Natural killer cell (primary cell): ENCODE results near the gene ADH4. TPM values are rescaled to one million over a fixed set of nuclear protein-coding genes. Genes with fewer than 3 reads are reported as not detected.

Experiments used
- ATAC-seq, 3 donors: fragments of 150-1000 bp in 2 of 3; fragments of 200-7000 bp in 1 of 3; cut with Tn5 transposase; 1 replicate in 1 of 3; 2 replicates in 2 of 3; pipeline ENCODE4 v1.10.0; 2021; ENCODE audit warnings: mild to moderate bottlenecking in 2 of 3, moderate library complexity in 2 of 3
- DNase-seq, 2 donors: peaks; one replicate each; pipeline versions ENCODE4 v3.0.0 to v3.0.0-alpha.2; 2013 to 2021; ENCODE audit warnings: mixed read lengths in 1 of 2
- H3K27ac ChIP-seq: one replicate; pipeline ENCODE4 v1.5.1; 2013; ENCODE audit warnings: mild to moderate bottlenecking, low read length
- H3K27me3 ChIP-seq: one replicate; pipeline ENCODE4 v1.6.1; 2013; ENCODE audit warnings: low read length; ENCODE audit not compliant: control insufficient read depth, insufficient read depth
- H3K36me3 ChIP-seq: one replicate; pipeline ENCODE4 v1.6.1; 2013; ENCODE audit warnings: low read length; ENCODE audit not compliant: control insufficient read depth, insufficient read depth
- H3K4me1 ChIP-seq: one replicate; pipeline ENCODE4 v1.6.1; 2013; ENCODE audit warnings: low read length; ENCODE audit not compliant: control insufficient read depth, insufficient read depth
- H3K4me3 ChIP-seq: one replicate; pipeline ENCODE4 v1.5.1; 2013; ENCODE audit warnings: low read length
- H3K9me3 ChIP-seq: one replicate; pipeline ENCODE4 v1.6.1; 2013; ENCODE audit warnings: low read length; ENCODE audit not compliant: control insufficient read depth, insufficient read depth
- H3K27ac Mint-ChIP-seq, 2 donors: one replicate each; pipeline ENCODE4 v1.8.0; 2022; ENCODE audit warnings: mild to moderate bottlenecking in 2 of 2, mixed read lengths in 2 of 2, moderate library complexity in 1 of 2
- H3K27me3 Mint-ChIP-seq, 2 donors: one replicate each; pipeline ENCODE4 v1.8.0; 2022; ENCODE audit warnings: low read depth in 2 of 2, mixed read lengths in 2 of 2
- H3K36me3 Mint-ChIP-seq: one replicate; pipeline ENCODE4 v1.8.0; 2022; ENCODE audit warnings: mixed read lengths
- H3K4me1 Mint-ChIP-seq, 2 donors: one replicate each; pipeline ENCODE4 v1.8.0; 2022; ENCODE audit warnings: mixed read lengths in 2 of 2
- H3K4me3 Mint-ChIP-seq: one replicate; pipeline ENCODE4 v1.8.0; 2022; ENCODE audit warnings: mild to moderate bottlenecking, moderate library complexity, mixed read lengths
- H3K9me3 Mint-ChIP-seq, 2 donors: one replicate each; pipeline ENCODE4 v1.8.0; 2022; ENCODE audit warnings: mixed read lengths in 2 of 2
- CTCF ChIP-seq: fragments of 200-600 bp; IDR thresholded peaks from one replicate; pipeline ENCODE4 v1.8.0; 2022; ENCODE audit warnings: antibody characterized with exemption
- WGBS: methylation state at CpG from one replicate; pipeline ENCODE4 v1.1.7; 2013; ENCODE audit warnings: missing lambda C conversion rate; ENCODE audit not compliant: insufficient coverage; 5-methylcytosine and 5-hydroxymethylcytosine counted together
- intact Hi-C: fragments of 100-400 bp; cut with micrococcal nuclease; formaldehyde crosslinking; loops from one replicate; pipeline ENCODE4 v1.14.2; 2022
- total RNA-seq, 4 donors: library from RNA; stranded (reverse); fragments of 120-200 nt in 1 of 4; gene quantifications; one replicate each; pipeline versions ENCODE4 v1.2.3 to v1.2.4, GENCODE V29; 2013 to 2022

ADH4 gene
- total RNA-seq, 3 donors from 2014 or later (not counting 1 experiment from before 2014, with no cell fraction given) = not detected

GRCh38 chr4:99088481-99089365, 55.4 kb downstream of the ADH4 start, which contains the start of gene ADH5:
Gene ADH5 (minus strand): TSS chr4:99088788. CDS start chr4:99088700, 88 bp downstream.
- intact Hi-C loops = loop anchor here (1.0 to 2.0 kb wide), 7 partner anchors 45 to 945 kb away; partner anchors contain the start of genes EIF4E, METAP1, STPG2 and TSPAN5

DNA sequence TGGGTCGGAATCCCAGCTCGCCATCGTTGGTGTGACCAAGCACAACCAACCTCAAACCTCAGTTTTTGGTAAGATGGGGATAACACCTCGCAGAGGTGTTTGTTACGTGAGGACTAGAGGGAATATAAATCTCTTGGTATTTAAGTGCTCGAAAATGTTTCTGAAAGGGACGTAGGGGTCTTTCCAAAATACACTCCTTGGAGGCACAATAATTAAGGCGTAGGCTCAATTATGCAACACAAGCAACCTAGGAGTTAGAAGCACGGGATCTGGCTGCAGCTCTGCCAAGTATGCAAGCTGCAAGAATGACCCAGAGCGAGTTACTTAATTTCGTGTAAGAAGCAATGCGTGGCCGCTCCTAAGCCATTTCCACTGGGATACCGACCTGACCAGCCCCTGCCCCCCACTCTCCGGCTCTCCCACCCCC, 56.1 kb downstream of the ADH4 start:
- TF ChIP-seq CTCF = no peak
- peak; percentile 24 to 35 (median 31) for ATAC-seq
- peak overlapping the region; percentile 96 to 99 for H3K27ac Mint-ChIP-seq
- H3K27me3 ChIP-seq = no peaks in the 10 kb centered on the region
- peak overlapping the region; percentile 89 for H3K27ac ChIP-seq
- peak overlapping the region; percentile 74 for H3K4me3 ChIP-seq
- H3K9me3 Mint-ChIP-seq = peaks cover 0 to 2% of the 10 kb centered on the region in 2 donors
- peak; percentile 19 to 52 for DNase-seq
- peak overlapping the region; percentile 98 for H3K4me3 Mint-ChIP-seq
- H3K4me1 ChIP-seq = peaks cover 19% of the 10 kb centered on the region
- WGBS = 1% methylated on average over 14 of the region's 15 CpGs
- no peaks in the 10 kb centered on the region for H3K27me3 Mint-ChIP-seq
- peaks cover 59 to 66% of the 10 kb centered on the region in 2 donors for H3K4me1 Mint-ChIP-seq
- intact Hi-C loops = loop anchor here (1.0 to 2.0 kb wide), 7 partner anchors 45 to 945 kb away; partner anchors contain the start of genes EIF4E, METAP1, STPG2 and TSPAN5
- H3K36me3 ChIP-seq = peaks cover 22% of the 10 kb centered on the region
- H3K36me3 Mint-ChIP-seq = peaks cover 11% of the 10 kb centered on the region
- H3K9me3 ChIP-seq = no peaks in the 10 kb centered on the region

More at GRCh38 chr4:99088481-99089365, 55.4 kb downstream of the ADH4 start, which contains the start of gene ADH5:
- peaks cover 59 to 66% of the 10 kb centered on the region in 2 donors for H3K4me1 Mint-ChIP-seq
- Histone ChIP-seq H3K4me1 (peaks cover 19% of the 10 kb centered on the region), H3K4me3 (peak within 1 kb of the TSS; percentile 74), H3K9me3 (no peaks in the 10 kb centered on the region), H3K27me3 (no peaks in the 10 kb centered on the region), H3K36me3 (peaks cover 16% of the 10 kb centered on the region), H3K27ac (peak within 1 kb of the TSS; percentile 89)
- H3K36me3 Mint-ChIP-seq = peaks cover 11% of the 10 kb centered on the region
- DNase-seq (peak; percentile 78 to 94), ATAC-seq (peak; percentile 92 to 98 (median 93))
- H3K27ac Mint-ChIP-seq = peak within 1 kb of the TSS; percentile 96 to 99
- peak within 1 kb of the TSS; percentile 98 for H3K4me3 Mint-ChIP-seq
- no peak for TF ChIP-seq CTCF
- 0% methylated on average over 52 of the region's 53 CpGs for WGBS
- H3K27me3 Mint-ChIP-seq = no peaks in the 10 kb centered on the region
- peaks cover 0 to 2% of the 10 kb centered on the region in 2 donors for H3K9me3 Mint-ChIP-seq

GRCh38 chr4:99084595-99084994, 59.5 kb downstream of the ADH4 start:
- Histone ChIP-seq H3K9me3 (no peaks in the 10 kb centered on the region), H3K36me3 (peaks cover 52% of the 10 kb centered on the region), H3K27ac (no peak overlapping the region), H3K27me3 (no peaks in the 10 kb centered on the region), H3K4me3 (no peak overlapping the region), H3K4me1 (peaks cover 17% of the 10 kb centered on the region)
- ATAC-seq (no peak), DNase-seq (no peak)
- Mint-ChIP-seq H3K27ac (no peak overlapping the region), H3K4me3 (no peak overlapping the region), H3K9me3 (no peaks in the 10 kb centered on the region), H3K36me3 (peaks cover 19% of the 10 kb centered on the region), H3K27me3 (no peaks in the 10 kb centered on the region), H3K4me1 (peaks cover 34 to 44% of the 10 kb centered on the region in 2 donors)
- 98% methylated on average over 2 of the region's 2 CpGs for WGBS
- intact Hi-C loops = no loop called here
- TF ChIP-seq CTCF = no peak
